Femur (tissue), 1 donor: ENCODE results near the gene RBL1.
"Not testable (repeated sequence)": the region's sequence is repeated elsewhere in the genome, so short reads cannot be mapped to it uniquely, and the experiment has no call there.

Experiments used
- DNase-seq: peaks from one replicate; pipeline ENCODE4 v3.0.0-alpha.2; 2017

Gene RBL1

GRCh38 chr20:36994221-36994620, 101.6 kb downstream of the RBL1 start:
- not testable (repeated sequence) for DNase-seq

GRCh38 chr20:36992802-36993334, 102.9 kb downstream of the RBL1 start:
- no peak for DNase-seq

GRCh38 chr20:36991703-36992102, 104.1 kb downstream of the RBL1 start:
- no peak for DNase-seq

- DNase-seq = no peak
Observed at GRCh38 chr20:36989797-36990196, 106.0 kb downstream of the RBL1 start.

GRCh38 chr20:36988494-36988966, 107.3 kb downstream of the RBL1 start:
- DNase-seq = no peak

GRCh38 chr20:36984257-36984638, 111.5 kb downstream of the RBL1 start:
- no peak for DNase-seq

GRCh38 chr20:36975099-36975818, 120.5 kb downstream of the RBL1 start:
- DNase-seq = no peak

GRCh38 chr20:36974660-36975059, 121.1 kb downstream of the RBL1 start:
- no peak for DNase-seq

GRCh38 chr20:36971103-36971502, 124.7 kb downstream of the RBL1 start:
- DNase-seq = no peak

GRCh38 chr20:36969478-36970186, 126.2 kb downstream of the RBL1 start:
- no peak for DNase-seq

GRCh38 chr20:36969051-36969450, 126.7 kb downstream of the RBL1 start:
- no peak for DNase-seq

- DNase-seq = no peak
Observed at GRCh38 chr20:36967636-36968035, 128.2 kb downstream of the RBL1 start.

- DNase-seq = not testable (repeated sequence)
Observed at GRCh38 chr20:36966965-36967364, 128.8 kb downstream of the RBL1 start.

- not testable (repeated sequence) for DNase-seq
Observed at GRCh38 chr20:36962354-36962941, 133.3 kb downstream of the RBL1 start.

GRCh38 chr20:36959242-36959641, 136.6 kb downstream of the RBL1 start:
- DNase-seq = no peak

GRCh38 chr20:36957875-36958667, 137.7 kb downstream of the RBL1 start:
- DNase-seq = no peak

- no peak for DNase-seq
Observed at GRCh38 chr20:36956674-36957073, 139.1 kb downstream of the RBL1 start.

GRCh38 chr20:36956016-36956415, 139.8 kb downstream of the RBL1 start:
- no peak for DNase-seq

GRCh38 chr20:36951979-36952738, 143.6 kb downstream of the RBL1 start:
- DNase-seq = no peak

GRCh38 chr20:36951198-36951978, 144.4 kb downstream of the RBL1 start, which contains the start of gene SAMHD1:
SAMHD1 (minus strand) TSS chr20:36951708; CDS start chr20:36951643, 65 bp downstream.
- peak; percentile 97 for DNase-seq
